ENCODE measurements around the gene VAPB.

VAPB gene

GRCh38 chr20:58377766-58378401 is 11.1 kb upstream of the VAPB start:
- DNase-seq = no peak

- DNase-seq = no peak
Measured at GRCh38 chr20:58378704-58379103, 10.3 kb upstream of the VAPB start.

GRCh38 chr20:58381627-58382026 is 7.4 kb upstream of the VAPB start:
- DNase-seq = no peak

GRCh38 chr20:58382096-58382495 is 6.9 kb upstream of the VAPB start:
- DNase-seq = no peak

GRCh38 chr20:58384821-58385220 is 4.2 kb upstream of the VAPB start:
- DNase-seq = no peak

- no peak for DNase-seq
Measured at GRCh38 chr20:58388028-58388601, 914 bp upstream of the VAPB start.

GRCh38 chr20:58389324-58389967 is 417 bp downstream of the VAPB start:
- peak in 10 of 56 donors; percentile 26 to 68 (median 44) for DNase-seq

- no peak for DNase-seq
Measured at GRCh38 chr20:58389968-58390658, 1.1 kb downstream of the VAPB start.

GRCh38 chr20:58390659-58391035 is 1.6 kb downstream of the VAPB start:
- no peak for DNase-seq

GRCh38 chr20:58392286-58392685 is 3.3 kb downstream of the VAPB start:
- DNase-seq = no peak

- no peak for DNase-seq
Measured at GRCh38 chr20:58393299-58393698, 4.3 kb downstream of the VAPB start.

GRCh38 chr20:58394801-58395200 is 5.8 kb downstream of the VAPB start:
- DNase-seq = no peak

GRCh38 chr20:58395604-58396003 is 6.6 kb downstream of the VAPB start:
- no peak for DNase-seq

GRCh38 chr20:58397429-58397828 is 8.4 kb downstream of the VAPB start:
- no peak for DNase-seq

- no peak for DNase-seq
Measured at GRCh38 chr20:58398254-58398653, 9.2 kb downstream of the VAPB start.

- no peak for DNase-seq
Measured at GRCh38 chr20:58399926-58400325, 10.9 kb downstream of the VAPB start.

- no peak for DNase-seq
Measured at GRCh38 chr20:58401162-58401561, 12.1 kb downstream of the VAPB start.

GRCh38 chr20:58402305-58402704 is 13.3 kb downstream of the VAPB start:
- DNase-seq = peak in 4 of 56 donors; percentile 24 to 41 (median 31)

- DNase-seq = no peak
Measured at GRCh38 chr20:58402827-58403226, 13.8 kb downstream of the VAPB start.

- DNase-seq = no peak
Measured at GRCh38 chr20:58403272-58403671, 14.2 kb downstream of the VAPB start.

- no peak for DNase-seq
Measured at GRCh38 chr20:58405504-58406291, 16.7 kb downstream of the VAPB start.

Measured in nucleus accumbens (tissue), 56 donors.